HG02973 (cell line): ENCODE measurements around the gene SRA1.
A peak's percentile ranks its signal among the peaks of the same experiment; 100 is the strongest.

ENCODE experiments used
- ATAC-seq: cut with Tn5 transposase; IDR thresholded peaks from one replicate; pipeline ENCODE4 v1.9.1; 2021; ENCODE audit warnings: moderate library complexity; ENCODE audit not compliant: unreplicated experiment

SRA1 gene

GRCh38 chr5:140551872-140552271, 5.4 kb downstream of the SRA1 start:
- no peak for ATAC-seq

GRCh38 chr5:140550147-140551079, 6.9 kb downstream of the SRA1 start:
- no peak for ATAC-seq

GRCh38 chr5:140549237-140550144, 7.8 kb downstream of the SRA1 start:
- no peak for ATAC-seq

DNA sequence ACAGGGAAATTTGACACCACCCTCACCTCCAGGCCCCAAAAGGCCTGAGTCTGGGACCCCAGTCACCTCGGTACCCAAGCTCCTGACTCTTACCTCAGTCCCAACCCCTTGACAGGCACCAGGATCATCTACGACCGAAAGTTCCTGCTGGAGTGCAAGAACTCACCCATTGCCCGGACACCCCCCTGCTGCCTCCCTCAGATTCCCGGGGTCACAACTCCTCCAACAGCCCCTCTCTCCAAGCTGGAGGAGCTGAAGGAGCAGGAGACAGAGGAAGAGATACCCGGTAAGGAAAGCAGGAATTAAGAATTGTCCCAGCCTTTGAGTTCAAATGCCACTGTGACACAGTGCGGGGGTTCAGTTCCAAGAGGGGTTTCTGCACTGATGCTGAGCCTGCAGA, 8.5 kb downstream of the SRA1 start:
- no peak for ATAC-seq

DNA sequence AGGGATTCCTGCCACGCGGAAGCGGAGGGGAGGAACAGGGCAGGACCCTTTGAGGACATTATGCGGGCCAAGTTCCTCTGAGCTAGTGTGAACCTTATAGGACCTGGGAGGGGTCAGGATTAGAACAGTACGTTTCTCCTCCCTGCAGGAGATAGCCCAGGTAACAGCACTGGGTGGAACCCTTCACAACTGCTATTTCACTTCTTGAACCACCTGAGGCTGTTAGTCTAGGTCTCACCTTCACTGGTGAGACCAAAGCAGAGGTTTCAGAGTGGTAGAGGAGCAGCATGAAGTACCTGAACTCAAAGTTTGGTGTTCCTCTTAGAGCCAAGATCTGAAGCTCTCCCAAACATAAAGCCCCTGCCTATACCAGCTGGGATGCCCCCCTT, 9.0 kb downstream of the SRA1 start:
- ATAC-seq, result no peak

- peak; percentile 99 for ATAC-seq
Measured at GRCh38 chr5:140547508-140548299, 9.6 kb downstream of the SRA1 start, which contains the start of gene EIF4EBP3. Gene EIF4EBP3 (plus strand): TSS chr5:140547662. CDS start chr5:140547738, 76 bp downstream.

GRCh38 chr5:140546851-140547507, 10.3 kb downstream of the SRA1 start:
- no peak for ATAC-seq

GRCh38 chr5:140545606-140546005, 11.7 kb downstream of the SRA1 start:
- ATAC-seq, result no peak

DNA sequence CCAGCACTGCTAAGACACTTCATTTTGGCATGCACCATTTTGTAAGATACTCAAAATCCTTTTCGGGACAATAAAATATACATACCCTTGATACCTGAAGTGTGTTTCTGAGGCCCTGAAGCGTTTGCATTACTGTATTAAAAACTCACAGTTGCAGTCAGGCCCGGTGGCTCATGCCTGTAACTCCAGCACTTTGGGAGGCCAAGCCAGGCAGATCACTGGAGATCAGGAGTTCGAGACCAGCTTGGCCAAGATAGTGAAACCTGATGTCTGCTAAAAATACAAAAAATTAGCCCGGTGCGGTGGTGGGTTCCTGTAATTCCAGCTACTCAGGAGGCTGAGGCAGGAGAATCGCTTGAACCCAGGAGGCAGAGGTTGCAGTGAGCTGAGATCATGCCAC, 12.3 kb downstream of the SRA1 start:
- no peak for ATAC-seq

DNA sequence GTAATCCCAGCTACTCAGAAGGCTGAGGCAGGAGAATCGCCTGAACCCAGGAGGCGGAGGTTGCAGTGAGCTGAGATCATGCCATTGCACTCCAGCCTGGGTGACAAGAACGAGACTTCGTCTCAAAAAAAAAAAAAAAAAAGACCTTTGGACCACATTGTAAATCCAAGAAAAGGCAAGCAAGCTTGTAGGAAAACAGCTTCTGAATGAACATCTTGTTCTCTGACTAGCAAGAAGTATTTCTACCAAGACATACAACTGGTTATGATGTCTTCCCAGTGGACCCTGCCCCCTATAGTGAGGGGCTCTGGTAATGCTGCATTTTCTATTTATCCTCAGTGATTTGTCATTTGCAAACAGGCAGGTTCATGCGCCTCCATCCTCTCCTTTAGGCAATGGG, 14.3 kb downstream of the SRA1 start:
- no peak for ATAC-seq

GRCh38 chr5:140540227-140540626, 17.0 kb downstream of the SRA1 start:
- no peak for ATAC-seq

- ATAC-seq, result no peak
Measured at GRCh38 chr5:140524003-140524402, 33.3 kb downstream of the SRA1 start.

- no peak for ATAC-seq
Measured at GRCh38 chr5:140513124-140513523, 44.1 kb downstream of the SRA1 start.

- no peak for ATAC-seq
Measured at GRCh38 chr5:140509898-140510297, 47.4 kb downstream of the SRA1 start.

- ATAC-seq, result no peak
Measured at GRCh38 chr5:140502834-140503233, 54.4 kb downstream of the SRA1 start.
